KOPT-K1 (cell line): ENCODE data around the gene LRMDA.

Source experiments
- H3K27ac ChIP-seq: fragments of 200-600 bp; sonication (generic); 2 replicates; pipeline ENCODE4 v1.5.1; 2016; ENCODE audit warnings: antibody characterized with exemption, mild to moderate bottlenecking, low read depth, low read length; ENCODE audit not compliant: poor library complexity, severe bottlenecking
- H3K36me3 ChIP-seq: fragments of 200-600 bp; sonication (generic); 2 replicates; pipeline ENCODE4 v1.5.1; 2017; ENCODE audit warnings: antibody characterized with exemption, mild to moderate bottlenecking, low read length, moderate library complexity; ENCODE audit not compliant: insufficient read depth
- H3K9me3 ChIP-seq: fragments of 200-600 bp; sonication (generic); 2 replicates; pipeline ENCODE4 v1.5.1; 2017; ENCODE audit warnings: antibody characterized with exemption, low read length, mild to moderate bottlenecking; ENCODE audit not compliant: insufficient read depth, poor library complexity, severe bottlenecking

Gene LRMDA

GRCh38 chr10:76329891-76330575 is 898.6 kb downstream of the LRMDA start:
- H3K27ac ChIP-seq = no peak overlapping the region
- no peaks in the 10 kb centered on the region for H3K9me3 ChIP-seq
- no peaks in the 10 kb centered on the region for H3K36me3 ChIP-seq

GRCh38 chr10:76331742-76332141 is 900.3 kb downstream of the LRMDA start:
- Histone ChIP-seq H3K9me3 (no peaks in the 10 kb centered on the region), H3K27ac (no peak overlapping the region), H3K36me3 (no peaks in the 10 kb centered on the region)

DNA sequence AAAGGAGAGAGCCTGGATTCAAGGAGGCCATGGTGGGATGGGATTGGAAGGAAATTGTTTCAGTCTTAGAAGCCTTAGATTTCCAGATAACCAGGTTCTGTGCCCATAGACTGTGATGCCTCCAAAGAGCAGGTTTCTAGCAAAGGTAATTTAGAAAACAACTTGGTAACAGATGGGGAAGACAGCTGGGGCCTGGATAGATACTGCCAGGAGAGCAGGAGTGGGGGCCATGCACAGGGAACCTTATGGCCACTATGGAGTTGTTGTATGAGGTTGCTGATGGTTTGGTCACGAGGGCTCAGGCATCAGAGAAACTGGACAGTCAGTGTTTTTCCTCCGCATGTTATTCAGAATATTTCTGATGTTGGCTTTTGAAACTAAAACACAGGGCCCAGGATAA is 901.9 kb downstream of the LRMDA start:
- Histone ChIP-seq H3K27ac (no peak overlapping the region), H3K9me3 (no peaks in the 10 kb centered on the region), H3K36me3 (no peaks in the 10 kb centered on the region)

GRCh38 chr10:76333796-76334195 is 902.4 kb downstream of the LRMDA start:
- Histone ChIP-seq H3K27ac (no peak overlapping the region), H3K36me3 (no peaks in the 10 kb centered on the region), H3K9me3 (no peaks in the 10 kb centered on the region)

DNA sequence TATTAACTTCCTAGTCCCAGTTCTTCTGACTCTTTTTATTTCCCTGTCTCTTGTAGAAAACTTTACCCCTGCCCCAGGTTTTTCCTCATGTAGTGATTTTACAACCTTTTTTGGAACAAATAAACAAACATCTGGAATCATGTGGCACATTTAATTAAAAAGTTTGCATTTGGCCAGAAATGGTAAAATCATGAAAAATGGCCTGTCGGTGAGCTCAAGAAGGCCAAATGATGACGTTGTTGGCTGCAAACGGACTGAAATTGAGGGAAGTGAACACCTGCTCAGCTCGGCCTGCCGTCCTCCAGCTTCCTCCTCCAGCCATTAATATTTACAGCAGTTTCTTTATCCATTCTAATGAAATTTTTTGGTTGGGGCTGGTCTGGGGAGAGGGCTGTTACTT is 902.8 kb downstream of the LRMDA start:
- Histone ChIP-seq H3K27ac (no peak overlapping the region), H3K9me3 (no peaks in the 10 kb centered on the region), H3K36me3 (no peaks in the 10 kb centered on the region)

DNA sequence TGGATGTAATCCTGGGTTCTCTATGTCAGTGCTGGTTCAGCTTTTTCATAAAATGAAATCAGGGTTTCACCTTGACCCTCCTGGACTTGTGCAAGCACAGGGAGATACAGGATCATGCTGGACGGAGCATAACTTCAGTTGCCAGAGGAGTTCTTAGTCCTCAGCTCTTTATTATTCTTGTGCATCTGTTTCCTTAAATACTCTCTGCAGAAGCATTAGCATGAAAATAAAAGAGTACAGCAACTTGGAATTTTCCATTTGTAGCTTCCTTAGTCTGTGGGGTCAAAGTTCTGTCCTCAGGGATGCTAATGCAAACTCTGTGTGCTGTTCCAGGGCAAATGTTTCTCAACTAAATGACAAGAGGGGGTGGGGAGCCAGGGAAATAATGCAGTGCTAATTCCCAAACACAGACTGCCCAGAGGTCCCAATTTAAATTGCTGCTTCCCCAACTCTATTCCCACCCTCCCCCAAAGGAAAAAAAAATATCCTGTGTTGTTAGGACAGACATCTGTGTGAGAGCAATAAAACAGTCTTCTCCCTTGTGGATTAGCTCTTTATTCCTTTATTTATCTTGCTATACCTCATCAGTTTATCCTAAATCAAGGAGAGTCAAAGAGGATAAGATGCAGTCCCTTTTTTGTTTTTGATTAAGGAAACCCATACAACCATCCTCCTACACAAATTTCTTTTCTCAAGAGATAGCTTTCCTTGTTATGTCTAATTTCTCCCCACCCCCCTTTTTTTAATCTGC is 905.0 kb downstream of the LRMDA start:
- H3K9me3 ChIP-seq = no peaks in the 10 kb centered on the region
- no peaks in the 10 kb centered on the region for H3K36me3 ChIP-seq
- H3K27ac ChIP-seq = no peak overlapping the region

GRCh38 chr10:76337641-76338040 is 906.2 kb downstream of the LRMDA start:
- Histone ChIP-seq H3K27ac (no peak overlapping the region), H3K9me3 (no peaks in the 10 kb centered on the region), H3K36me3 (no peaks in the 10 kb centered on the region)

- H3K27ac ChIP-seq = no peak overlapping the region
- H3K9me3 ChIP-seq = no peaks in the 10 kb centered on the region
- H3K36me3 ChIP-seq = no peaks in the 10 kb centered on the region
Observed at GRCh38 chr10:76338187-76338586, 906.8 kb downstream of the LRMDA start.

DNA sequence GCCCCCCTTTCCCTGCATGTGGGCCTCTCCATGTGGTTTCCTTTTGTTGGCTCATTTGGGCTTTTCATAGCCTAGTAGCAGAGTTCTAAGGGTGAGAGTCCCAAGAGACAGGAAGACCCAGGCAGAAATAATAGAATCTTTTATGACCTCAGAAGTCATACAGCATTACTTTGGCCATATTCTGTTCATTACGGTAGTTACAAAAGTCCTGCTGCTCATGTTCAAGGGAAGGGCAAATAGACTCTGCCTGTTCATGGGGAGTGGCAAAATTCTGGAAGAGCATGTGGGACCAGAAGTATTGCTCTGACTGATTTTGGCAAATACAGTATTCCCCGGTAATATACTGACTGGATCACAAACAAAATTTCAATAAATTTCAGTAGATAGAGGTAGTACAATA is 910.3 kb downstream of the LRMDA start:
- H3K9me3 ChIP-seq = no peaks in the 10 kb centered on the region
- H3K27ac ChIP-seq = no peak overlapping the region
- no peaks in the 10 kb centered on the region for H3K36me3 ChIP-seq

DNA sequence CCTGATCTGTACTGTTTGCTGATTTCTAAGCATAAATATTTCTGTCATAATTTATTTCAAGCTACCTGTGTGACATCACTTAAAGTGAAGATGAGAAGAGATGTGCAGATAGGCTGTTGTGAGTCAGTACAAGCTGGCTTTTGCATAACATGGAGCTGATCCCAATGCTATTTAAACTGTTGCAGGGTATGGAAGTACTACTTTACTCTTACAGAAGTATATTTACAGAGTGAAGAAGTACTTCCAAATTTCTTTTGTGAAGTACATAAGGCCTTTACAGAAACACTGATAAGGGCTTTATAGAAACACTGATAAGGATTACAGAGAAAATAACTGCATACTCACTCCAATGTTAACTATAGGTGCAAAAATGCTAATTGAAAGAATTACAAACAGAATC is 911.6 kb downstream of the LRMDA start:
- Histone ChIP-seq H3K27ac (no peak overlapping the region), H3K36me3 (no peaks in the 10 kb centered on the region), H3K9me3 (no peaks in the 10 kb centered on the region)

DNA sequence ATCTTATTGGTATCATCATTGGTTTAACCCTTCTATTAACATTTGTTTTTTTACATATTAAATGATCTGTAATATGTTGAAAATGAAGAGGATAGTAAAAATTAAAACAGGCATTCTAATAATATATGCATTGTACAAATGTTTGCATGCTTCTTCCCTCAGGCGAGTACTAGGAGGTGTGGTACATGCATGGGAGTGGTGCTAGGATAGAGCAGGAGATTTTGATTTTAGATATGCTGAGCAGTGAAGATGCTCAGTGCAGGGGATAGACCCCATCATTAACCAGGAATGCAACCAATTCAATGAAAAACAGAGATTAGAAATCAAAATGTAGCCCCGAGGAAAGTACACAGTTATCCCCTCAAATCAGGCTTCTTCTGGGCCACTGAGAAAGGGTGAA is 916.4 kb downstream of the LRMDA start:
- no peaks in the 10 kb centered on the region for H3K9me3 ChIP-seq
- H3K27ac ChIP-seq = no peak overlapping the region
- H3K36me3 ChIP-seq = no peaks in the 10 kb centered on the region

GRCh38 chr10:76350583-76350982 is 919.2 kb downstream of the LRMDA start:
- no peak overlapping the region for H3K27ac ChIP-seq
- H3K9me3 ChIP-seq = no peaks in the 10 kb centered on the region
- no peaks in the 10 kb centered on the region for H3K36me3 ChIP-seq

- no peaks in the 10 kb centered on the region for H3K9me3 ChIP-seq
- no peak overlapping the region for H3K27ac ChIP-seq
- H3K36me3 ChIP-seq = no peaks in the 10 kb centered on the region
Observed at GRCh38 chr10:76352300-76352699, 920.9 kb downstream of the LRMDA start.

DNA sequence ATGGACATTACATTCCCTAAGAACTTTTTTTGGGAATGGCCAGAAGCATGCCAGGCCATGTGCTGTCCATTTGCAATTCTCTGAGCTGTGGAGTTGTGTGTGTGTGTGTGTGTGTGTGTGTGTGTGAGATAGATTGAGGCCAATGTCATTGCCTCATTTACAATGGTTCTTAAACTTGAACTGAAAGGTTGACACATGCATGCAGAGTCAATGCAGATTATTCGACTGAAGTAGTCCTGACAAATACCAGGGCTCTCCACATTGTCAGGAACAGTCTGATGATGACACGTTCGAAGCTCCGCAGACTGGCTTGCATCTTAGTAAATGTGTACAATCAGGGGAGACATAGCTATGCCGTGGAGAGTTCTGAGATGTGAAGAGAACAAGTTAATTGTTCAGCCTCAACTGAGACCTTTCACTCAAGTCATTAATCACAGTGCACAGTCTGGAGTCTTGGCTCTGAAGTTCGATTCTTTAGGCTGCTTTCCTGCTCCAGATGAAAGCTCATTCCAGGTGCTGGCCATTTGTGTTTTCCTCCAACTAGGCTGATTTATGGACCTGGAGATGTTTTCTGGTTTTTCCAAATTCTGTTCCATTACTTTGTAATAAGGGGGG is 921.9 kb downstream of the LRMDA start:
- Histone ChIP-seq H3K9me3 (no peaks in the 10 kb centered on the region), H3K36me3 (no peaks in the 10 kb centered on the region), H3K27ac (no peak overlapping the region)

DNA sequence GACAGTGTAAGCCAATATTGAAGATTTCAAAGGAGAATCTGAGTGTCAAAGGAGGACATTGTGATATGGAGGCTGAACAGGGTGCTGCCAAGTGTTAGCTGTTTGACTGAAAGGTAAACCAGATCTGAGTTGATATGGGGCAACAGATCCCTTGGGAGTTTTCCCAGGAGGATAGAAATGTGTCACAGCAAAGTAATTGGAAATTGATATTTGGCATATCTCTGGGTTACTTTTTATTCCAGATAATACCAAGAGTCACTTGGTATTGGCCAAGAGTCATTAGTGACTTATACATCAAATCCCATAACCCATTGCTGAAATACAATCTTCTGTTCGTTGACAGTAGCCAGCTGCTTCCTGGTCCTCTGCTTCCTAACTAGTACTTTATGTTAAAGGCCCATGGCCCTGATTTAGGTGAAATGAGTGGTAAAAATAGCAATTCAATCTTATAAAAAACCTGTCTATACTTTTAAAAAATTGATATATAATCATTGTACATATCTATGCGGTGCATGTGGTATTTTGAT is 922.9 kb downstream of the LRMDA start:
- H3K9me3 ChIP-seq = no peaks in the 10 kb centered on the region
- no peak overlapping the region for H3K27ac ChIP-seq

More for the DNA sequence above, 922.9 kb downstream of the LRMDA start:
- H3K36me3 ChIP-seq = no peaks in the 10 kb centered on the region
